Thyroid gland (tissue), 4 donors: Measurements from ENCODE around the gene EML1.

Source experiments
- POLR2A ChIP-seq, 2 donors: fragments of 450-650 bp; IDR thresholded peaks; one replicate each; pipeline ENCODE4 v1.6.1; 2017; ENCODE audit warnings: antibody characterized with exemption in 2 of 2, mild to moderate bottlenecking in 2 of 2, moderate library complexity in 1 of 2
- TF ChIP-seq, protein P1 (sequence below), 6 experiments: fragments of 200-600 bp in 3 of 6; fragments of 450-650 bp in 3 of 6; sonication (generic) in 3 of 6; IDR thresholded peaks; one replicate each; pipeline ENCODE4 v1.5.1; 2016 to 2019; ENCODE audit warnings: antibody characterized with exemption in 6 of 6, mild to moderate bottlenecking in 2 of 6, inconsistent platforms in 1 of 6, moderate library complexity in 1 of 6

DNA sequence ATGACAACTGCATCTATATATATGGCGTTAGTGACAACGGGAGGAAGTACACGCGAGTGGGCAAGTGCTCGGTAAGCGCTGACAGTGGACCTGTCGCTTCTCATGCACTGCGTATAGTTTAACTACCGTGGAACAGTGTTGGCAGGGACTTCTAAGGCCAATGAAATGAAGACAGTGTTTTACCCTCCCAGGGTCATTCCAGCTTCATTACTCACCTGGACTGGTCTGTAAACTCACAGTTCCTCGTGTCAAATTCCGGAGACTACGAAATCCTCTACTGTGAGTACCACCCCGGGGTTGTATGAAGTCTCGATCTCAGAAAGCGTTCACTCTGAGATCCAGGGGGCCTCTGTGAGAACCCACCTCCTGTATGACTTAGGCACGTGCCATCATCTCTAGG lies 142.8 kb downstream of the EML1 start:
- TF ChIP-seq, protein P1, sequence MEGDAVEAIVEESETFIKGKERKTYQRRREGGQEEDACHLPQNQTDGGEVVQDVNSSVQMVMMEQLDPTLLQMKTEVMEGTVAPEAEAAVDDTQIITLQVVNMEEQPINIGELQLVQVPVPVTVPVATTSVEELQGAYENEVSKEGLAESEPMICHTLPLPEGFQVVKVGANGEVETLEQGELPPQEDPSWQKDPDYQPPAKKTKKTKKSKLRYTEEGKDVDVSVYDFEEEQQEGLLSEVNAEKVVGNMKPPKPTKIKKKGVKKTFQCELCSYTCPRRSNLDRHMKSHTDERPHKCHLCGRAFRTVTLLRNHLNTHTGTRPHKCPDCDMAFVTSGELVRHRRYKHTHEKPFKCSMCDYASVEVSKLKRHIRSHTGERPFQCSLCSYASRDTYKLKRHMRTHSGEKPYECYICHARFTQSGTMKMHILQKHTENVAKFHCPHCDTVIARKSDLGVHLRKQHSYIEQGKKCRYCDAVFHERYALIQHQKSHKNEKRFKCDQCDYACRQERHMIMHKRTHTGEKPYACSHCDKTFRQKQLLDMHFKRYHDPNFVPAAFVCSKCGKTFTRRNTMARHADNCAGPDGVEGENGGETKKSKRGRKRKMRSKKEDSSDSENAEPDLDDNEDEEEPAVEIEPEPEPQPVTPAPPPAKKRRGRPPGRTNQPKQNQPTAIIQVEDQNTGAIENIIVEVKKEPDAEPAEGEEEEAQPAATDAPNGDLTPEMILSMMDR (IDR thresholded peaks at IDR 0.05), result no peak
- no peak for TF ChIP-seq POLR2A (IDR thresholded peaks at IDR 0.05)
